HuH-7 (cell line): ENCODE results near the gene SDHA.
"Not testable (repeated sequence)": the region's sequence is repeated elsewhere in the genome, so short reads cannot be mapped to it uniquely, and the experiment has no call there.

Experiments used
- DNase-seq: peaks from one replicate; pipeline ENCODE4 v3.0.0; 2011; ENCODE audit warnings: low spot score

The SDHA gene

DNA sequence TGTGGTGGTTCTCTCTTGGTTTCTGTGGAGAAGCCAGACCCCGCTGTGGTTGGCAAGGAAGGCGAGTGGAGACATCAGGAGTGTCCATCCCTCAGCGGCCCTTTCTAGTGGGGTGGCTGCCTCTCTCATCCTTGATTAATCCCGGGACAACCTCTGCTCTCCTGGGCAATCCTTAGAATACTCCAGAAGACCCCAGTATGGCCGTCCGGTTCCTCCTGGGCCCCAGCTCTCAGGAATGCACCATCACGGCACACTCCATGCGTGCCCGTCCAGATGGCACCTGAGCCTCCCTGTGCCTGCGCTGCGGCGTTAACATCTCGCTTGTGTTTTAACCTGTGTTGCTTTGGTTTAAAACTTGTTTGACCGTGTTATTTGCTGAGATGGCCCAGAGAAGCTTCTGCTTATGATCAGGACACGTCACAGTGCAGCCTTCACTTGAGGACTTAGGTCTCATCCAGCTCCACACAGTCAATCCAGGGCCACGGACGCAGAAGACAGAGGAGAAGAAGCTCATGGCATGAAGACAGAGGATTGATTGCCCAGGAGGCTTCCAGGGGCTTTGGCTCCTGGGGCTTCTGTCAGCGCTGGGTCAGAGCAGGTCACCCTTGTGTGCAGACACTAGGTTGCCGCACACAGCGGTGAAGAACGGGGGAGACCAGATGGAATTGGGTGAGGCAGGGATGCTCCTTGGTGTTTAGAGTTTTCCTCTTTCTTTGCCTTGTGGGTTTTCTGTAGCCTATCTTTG, 82.7 kb downstream of the SDHA start:
- not testable (repeated sequence) for DNase-seq

DNA sequence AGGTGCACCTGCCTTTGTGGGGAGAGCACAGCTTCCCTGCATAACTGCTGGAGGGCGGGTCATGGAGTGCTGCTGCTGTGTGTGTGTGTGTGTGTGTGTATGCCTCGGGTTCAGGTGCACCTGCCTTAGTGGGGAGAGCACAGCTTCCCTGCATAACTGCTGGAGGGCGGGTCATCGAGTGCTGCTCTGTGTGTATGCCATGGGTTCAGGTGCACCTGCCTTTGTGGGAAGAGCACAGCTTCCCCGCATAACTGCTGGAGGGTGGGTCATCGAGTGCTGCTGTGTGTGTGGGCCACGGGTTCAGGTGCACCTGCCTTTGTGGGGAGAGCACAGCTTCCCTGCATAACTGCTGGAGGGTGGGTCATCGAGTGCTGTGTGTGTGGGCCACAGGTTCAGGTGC, 84.3 kb downstream of the SDHA start:
- DNase-seq = not testable (repeated sequence)

DNA sequence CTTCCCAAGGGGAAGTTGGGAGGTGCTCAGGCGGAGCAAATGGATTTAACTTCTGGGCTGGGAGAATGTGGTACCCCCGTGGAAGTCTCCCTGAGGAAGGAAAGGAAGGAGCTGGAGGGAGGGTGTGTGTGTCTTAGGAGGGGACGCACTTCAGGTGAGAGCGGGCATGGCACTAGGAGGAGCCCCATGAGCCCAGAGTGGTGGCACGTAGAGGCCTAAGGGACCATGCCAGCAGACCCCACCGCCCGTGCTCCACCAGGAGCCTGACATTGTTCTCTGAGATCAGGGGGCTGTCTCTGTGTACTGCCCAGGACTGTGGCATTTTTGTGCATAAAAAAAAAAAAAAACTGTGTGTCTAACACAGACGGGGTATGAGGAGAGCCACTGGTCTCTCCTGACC, 84.8 kb downstream of the SDHA start:
- DNase-seq = no peak

DNA sequence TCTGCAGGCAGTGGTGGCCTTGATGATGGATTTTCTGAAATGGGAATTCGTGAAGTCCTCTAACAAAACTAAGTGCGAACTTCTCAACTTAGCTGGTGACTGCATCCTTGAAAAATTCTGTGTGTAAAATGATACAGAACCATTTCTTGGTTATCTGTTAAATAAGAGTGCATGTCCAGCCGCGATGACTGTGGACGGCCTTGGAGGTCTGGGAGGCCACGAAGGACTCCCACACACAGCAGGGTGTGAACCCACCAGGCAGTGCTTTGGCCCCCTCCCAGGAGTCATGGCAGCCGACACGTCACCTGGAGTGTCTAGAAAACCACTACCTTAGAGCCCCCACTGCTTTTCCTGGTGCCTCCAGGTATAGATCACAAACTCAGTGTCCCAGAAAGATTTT, 85.6 kb downstream of the SDHA start:
- DNase-seq = not testable (repeated sequence)

DNA sequence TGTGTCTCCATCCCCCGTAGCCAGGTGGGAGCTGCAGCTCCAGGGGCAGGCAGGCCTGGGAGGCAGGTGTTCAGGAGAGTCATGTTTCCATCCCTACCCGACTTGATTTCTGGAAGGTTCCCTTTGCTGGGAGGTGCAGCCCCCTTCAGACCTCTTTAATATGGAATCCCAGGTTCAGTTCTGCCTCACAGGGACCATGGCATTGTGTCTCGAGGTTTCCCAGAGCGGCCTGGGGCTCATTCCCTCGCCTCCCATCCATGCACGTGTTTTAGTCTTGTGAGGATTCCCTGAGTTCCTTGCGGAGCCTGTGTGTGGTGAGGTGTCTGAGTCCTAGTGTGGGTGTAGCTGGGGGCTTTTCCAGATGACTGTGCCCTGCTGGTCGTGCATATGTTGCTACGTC, 86.9 kb downstream of the SDHA start:
- no peak for DNase-seq

DNA sequence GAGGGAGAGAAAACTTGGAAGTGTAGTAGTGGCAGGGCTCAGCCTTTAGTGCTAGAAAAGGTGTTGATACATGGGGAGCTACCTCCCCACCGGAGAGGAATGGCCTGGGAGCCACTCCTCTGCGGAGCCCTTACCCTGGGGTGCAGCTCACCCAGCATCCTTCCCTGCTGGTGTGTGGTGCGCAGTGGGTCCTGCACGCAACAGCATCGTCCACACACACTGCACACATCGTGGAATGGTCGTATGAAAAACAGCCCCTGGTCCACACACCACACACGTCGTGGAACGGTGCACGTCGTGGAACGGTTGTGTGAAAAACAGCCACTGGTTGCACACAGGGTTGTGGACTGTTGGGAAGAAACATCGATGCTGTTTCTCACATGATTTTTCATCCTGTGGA, 87.3 kb downstream of the SDHA start:
- no peak for DNase-seq

DNA sequence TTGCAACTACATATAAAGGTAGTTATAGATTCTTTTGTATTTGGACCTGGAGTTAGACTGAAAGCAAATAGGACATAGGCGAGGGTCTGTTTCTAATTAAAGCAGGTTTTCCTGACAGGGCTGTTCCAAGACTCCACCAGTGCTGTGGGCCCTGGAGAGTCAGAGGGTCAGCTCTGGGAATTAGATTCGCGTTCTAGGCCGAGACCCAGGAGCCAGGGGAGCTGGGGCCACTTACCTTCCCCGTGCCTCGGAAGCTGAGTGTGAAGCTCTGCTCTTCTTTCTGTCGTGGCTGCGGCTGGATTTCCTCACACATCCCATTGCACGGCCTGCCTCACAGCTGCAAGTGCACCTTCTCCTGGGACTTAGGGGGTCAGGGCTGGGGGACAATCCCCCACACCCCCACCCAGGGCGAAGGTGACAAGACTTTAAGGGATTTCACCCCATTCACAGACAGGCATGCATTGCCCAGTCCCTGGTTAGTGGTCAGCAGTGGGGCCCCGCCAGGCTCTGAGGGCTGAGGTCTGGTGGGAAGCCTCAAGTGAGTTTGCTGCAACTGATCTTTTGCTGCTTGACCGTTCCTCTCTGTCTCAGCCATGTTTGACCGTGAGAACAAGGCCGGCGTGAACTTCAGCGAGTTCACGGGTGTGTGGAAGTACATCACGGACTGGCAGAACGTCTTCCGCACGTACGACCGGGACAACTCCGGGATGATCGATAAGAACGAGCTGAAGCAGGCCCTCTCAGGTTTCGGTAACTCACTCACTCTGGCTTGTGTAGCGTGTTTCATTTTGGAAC, 88.1 kb downstream of the SDHA start:
- no peak for DNase-seq
